Measurements from ENCODE around the gene HK1.

The HK1 gene

GRCh38 chr10:69360485-69361302 lies 82.4 kb downstream of the HK1 start:
- Histone ChIP-seq H4K20me1 (ENCODE audit: insufficient read depth, low read length) (peaks cover 26% of the 10 kb centered on the region), H3K4me1 (ENCODE audit: insufficient read depth, low read length) (no peaks in the 10 kb centered on the region), H3K9ac (ENCODE audit: low read depth, low read length) (no peak overlapping the region), H3K36me3 (ENCODE audit: insufficient read depth, low read length) (peaks cover 49% of the 10 kb centered on the region), H3K9me3 (ENCODE audit: insufficient read depth, low read length, severe bottlenecking) (no peaks in the 10 kb centered on the region), H3K4me2 (ENCODE audit: insufficient read depth, low read length) (no peak overlapping the region), H2AFZ (ENCODE audit: low read depth, low read length) (no peak overlapping the region), H3K27ac (ENCODE audit: low read length) (no peak overlapping the region), H3K27me3 (ENCODE audit: insufficient read depth, low read length, poor library complexity) (no peaks in the 10 kb centered on the region), H3K79me2 (ENCODE audit: insufficient read depth, low read length) (peaks cover under 1% of the 10 kb centered on the region; the same call in 1 of the 2 replicates), H3K4me3 (ENCODE audit: low read depth in 1 of 2, low read length in 2 of 2) (no peak overlapping the region)
- ATAC-seq (ENCODE audit: insufficient read depth, low read depth) = no peak
- no peak for DNase-seq
- TF ChIP-seq CTCF (IDR thresholded peaks at IDR 0.05; ENCODE audit: borderline replicate concordance, extremely low read depth, low read length, poor library complexity, severe bottlenecking) = no peak
- TF ChIP-seq EZH2 (IDR thresholded peaks at IDR 0.05; ENCODE audit: borderline replicate concordance, low read depth, low read length, severe bottlenecking) = no peak

GRCh38 chr10:69361303-69361614 lies 83.0 kb downstream of the HK1 start:
- Histone ChIP-seq H3K4me3 (ENCODE audit: low read depth in 1 of 2, low read length in 2 of 2) (no peak overlapping the region), H3K79me2 (ENCODE audit: insufficient read depth, low read length) (no peaks in the 10 kb centered on the region; the same call in 1 of the 2 replicates), H3K36me3 (ENCODE audit: insufficient read depth, low read length) (peaks cover 54% of the 10 kb centered on the region), H2AFZ (ENCODE audit: low read depth, low read length) (no peak overlapping the region), H3K27me3 (ENCODE audit: insufficient read depth, low read length, poor library complexity) (no peaks in the 10 kb centered on the region), H3K9me3 (ENCODE audit: insufficient read depth, low read length, severe bottlenecking) (no peaks in the 10 kb centered on the region), H4K20me1 (ENCODE audit: insufficient read depth, low read length) (peaks cover 28% of the 10 kb centered on the region), H3K4me2 (ENCODE audit: insufficient read depth, low read length) (no peak overlapping the region), H3K9ac (ENCODE audit: low read depth, low read length) (no peak overlapping the region), H3K4me1 (ENCODE audit: insufficient read depth, low read length) (no peaks in the 10 kb centered on the region), H3K27ac (ENCODE audit: low read length) (no peak overlapping the region)
- ATAC-seq (ENCODE audit: insufficient read depth, low read depth) (no peak), DNase-seq (no peak)
- TF ChIP-seq EZH2 (IDR thresholded peaks at IDR 0.05; ENCODE audit: borderline replicate concordance, low read depth, low read length, severe bottlenecking) (no peak), CTCF (IDR thresholded peaks at IDR 0.05; ENCODE audit: borderline replicate concordance, extremely low read depth, low read length, poor library complexity, severe bottlenecking) (no peak)

GRCh38 chr10:69362471-69362954 lies 84.2 kb downstream of the HK1 start:
- no peak for ATAC-seq (ENCODE audit: insufficient read depth, low read depth)
- no peak overlapping the region for H3K9ac ChIP-seq (ENCODE audit: low read depth, low read length)
- H4K20me1 ChIP-seq (ENCODE audit: insufficient read depth, low read length) = peaks cover 28% of the 10 kb centered on the region

More at GRCh38 chr10:69362471-69362954, 84.2 kb downstream of the HK1 start:
- no peak for TF ChIP-seq EZH2 (IDR thresholded peaks at IDR 0.05; ENCODE audit: borderline replicate concordance, low read depth, low read length, severe bottlenecking)
- TF ChIP-seq CTCF (IDR thresholded peaks at IDR 0.05; ENCODE audit: borderline replicate concordance, extremely low read depth, low read length, poor library complexity, severe bottlenecking) = no peak
- Histone ChIP-seq H3K27ac (ENCODE audit: low read length) (no peak overlapping the region), H3K79me2 (ENCODE audit: insufficient read depth, low read length) (no peaks in the 10 kb centered on the region), H3K36me3 (ENCODE audit: insufficient read depth, low read length) (peaks cover 66% of the 10 kb centered on the region), H2AFZ (ENCODE audit: low read depth, low read length) (no peak overlapping the region), H3K4me3 (ENCODE audit: low read depth in 1 of 2, low read length in 2 of 2) (no peak overlapping the region), H3K4me1 (ENCODE audit: insufficient read depth, low read length) (no peaks in the 10 kb centered on the region), H3K4me2 (ENCODE audit: insufficient read depth, low read length) (no peak overlapping the region), H3K9me3 (ENCODE audit: insufficient read depth, low read length, severe bottlenecking) (no peaks in the 10 kb centered on the region), H3K27me3 (ENCODE audit: insufficient read depth, low read length, poor library complexity) (no peaks in the 10 kb centered on the region)
- DNase-seq = no peak
